Measurements from ENCODE around the gene DDB1. TPM values are rescaled to one million over a fixed set of nuclear protein-coding genes. Genes with fewer than 3 reads are reported as not detected.
A peak's percentile ranks its signal among the peaks of the same experiment; 100 is the strongest.

DDB1 gene
- total and polyA plus RNA-seq, 7 donors: 111 to 187 (median 161) TPM

DNA sequence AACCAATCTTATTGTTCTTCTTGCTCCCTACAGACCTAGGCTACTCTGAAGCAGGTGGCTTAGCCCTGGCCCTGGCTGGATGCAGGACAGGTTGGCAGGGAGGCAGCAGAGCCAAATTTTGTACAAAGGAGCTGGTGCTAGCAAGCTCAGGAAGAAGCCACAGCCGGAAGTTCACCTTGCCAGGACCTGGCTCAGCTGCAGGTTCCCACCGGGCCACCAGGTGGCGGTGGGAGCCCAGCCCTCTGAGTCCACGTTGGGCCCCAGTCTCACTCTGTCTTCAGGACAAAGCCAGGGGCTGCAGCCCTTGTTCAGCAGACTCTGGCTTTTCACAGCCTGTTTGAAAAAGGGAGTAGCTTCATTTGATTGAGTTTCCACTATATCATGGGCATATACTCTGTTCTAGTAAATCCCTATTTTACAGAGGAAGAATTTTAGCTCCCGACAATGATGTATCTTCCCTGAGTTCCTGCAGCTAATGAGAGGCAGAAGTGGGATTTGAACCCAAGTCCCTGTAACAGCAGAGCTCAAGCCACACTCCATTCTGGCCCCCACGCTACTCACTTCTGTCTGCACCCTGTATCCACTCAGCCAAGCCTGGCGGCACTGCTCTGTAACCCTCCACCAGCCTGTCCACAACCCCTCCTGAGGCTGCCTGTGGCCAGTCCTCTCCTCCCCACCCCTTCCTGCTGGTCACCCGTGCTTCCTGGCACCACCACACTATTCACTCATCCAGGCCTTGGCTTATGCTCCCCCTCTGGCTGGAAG is 3.4 kb upstream of the DDB1 start:
- intact Hi-C loops (cut with DNase I): loop anchor here (1.0 to 2.0 kb wide), 2 partner anchors 48 to 49 kb away; no protein-coding TSS in a partner anchor
- DNase-seq (peak; percentile 77 to 90), ATAC-seq (peak; percentile 70 to 76 (median 74))
- Histone ChIP-seq H3K4me1 (peaks cover 17% of the 10 kb centered on the region), H3K36me3 (ENCODE audit: insufficient read depth in 1 of 2, low read depth in 1 of 2) (peaks cover 0 to 14% of the 10 kb centered on the region in 2 donors), H3K9me3 (no peaks in the 10 kb centered on the region), H3K4me3 (no peak overlapping the region), H3K27ac (peak overlapping the region; percentile 48), H3K27me3 (ENCODE audit: insufficient read depth in 3 of 3, low read length in 2 of 3) (no peaks in the 10 kb centered on the region)
- 31 to 32% (median 31%) methylated on average over 8 of the region's 8 CpGs for WGBS, 3 donors
- TF ChIP-seq CTCF (IDR thresholded peaks at IDR 0.05): peak; percentile 98

GRCh38 chr11:61335355-61335710 is 2.4 kb upstream of the DDB1 start:
- Histone ChIP-seq H3K4me1 (peaks cover 21% of the 10 kb centered on the region), H3K4me3 (no peak overlapping the region), H3K27me3 (ENCODE audit: insufficient read depth in 3 of 3, low read length in 2 of 3) (no peaks in the 10 kb centered on the region), H3K36me3 (ENCODE audit: insufficient read depth in 1 of 2, low read depth in 1 of 2) (peaks cover 0 to 15% of the 10 kb centered on the region in 2 donors), H3K9me3 (no peaks in the 10 kb centered on the region), H3K27ac (no peak overlapping the region)
- TF ChIP-seq CTCF (IDR thresholded peaks at IDR 0.05): no peak
- WGBS, 3 donors: 71 to 89% (median 88%) methylated on average over 1 of the region's 1 CpG
- DNase-seq (no peak), ATAC-seq (no peak)
- intact Hi-C loops (cut with DNase I): no loop called here

- ATAC-seq (no peak), DNase-seq (no peak)
- Histone ChIP-seq H3K4me3 (no peak overlapping the region), H3K9me3 (no peaks in the 10 kb centered on the region), H3K4me1 (peaks cover 21% of the 10 kb centered on the region), H3K36me3 (ENCODE audit: insufficient read depth in 1 of 2, low read depth in 1 of 2) (peaks cover 1 to 22% of the 10 kb centered on the region in 2 donors), H3K27me3 (ENCODE audit: insufficient read depth in 3 of 3, low read length in 2 of 3) (no peaks in the 10 kb centered on the region), H3K27ac (no peak overlapping the region)
- WGBS, 3 donors: 70 to 79% (median 73%) methylated on average over 16 of the region's 16 CpGs
- no peak for TF ChIP-seq CTCF (IDR thresholded peaks at IDR 0.05)
- intact Hi-C loops (cut with DNase I): no loop called here
Observed at GRCh38 chr11:61334434-61335354, 1.8 kb upstream of the DDB1 start.

DNA sequence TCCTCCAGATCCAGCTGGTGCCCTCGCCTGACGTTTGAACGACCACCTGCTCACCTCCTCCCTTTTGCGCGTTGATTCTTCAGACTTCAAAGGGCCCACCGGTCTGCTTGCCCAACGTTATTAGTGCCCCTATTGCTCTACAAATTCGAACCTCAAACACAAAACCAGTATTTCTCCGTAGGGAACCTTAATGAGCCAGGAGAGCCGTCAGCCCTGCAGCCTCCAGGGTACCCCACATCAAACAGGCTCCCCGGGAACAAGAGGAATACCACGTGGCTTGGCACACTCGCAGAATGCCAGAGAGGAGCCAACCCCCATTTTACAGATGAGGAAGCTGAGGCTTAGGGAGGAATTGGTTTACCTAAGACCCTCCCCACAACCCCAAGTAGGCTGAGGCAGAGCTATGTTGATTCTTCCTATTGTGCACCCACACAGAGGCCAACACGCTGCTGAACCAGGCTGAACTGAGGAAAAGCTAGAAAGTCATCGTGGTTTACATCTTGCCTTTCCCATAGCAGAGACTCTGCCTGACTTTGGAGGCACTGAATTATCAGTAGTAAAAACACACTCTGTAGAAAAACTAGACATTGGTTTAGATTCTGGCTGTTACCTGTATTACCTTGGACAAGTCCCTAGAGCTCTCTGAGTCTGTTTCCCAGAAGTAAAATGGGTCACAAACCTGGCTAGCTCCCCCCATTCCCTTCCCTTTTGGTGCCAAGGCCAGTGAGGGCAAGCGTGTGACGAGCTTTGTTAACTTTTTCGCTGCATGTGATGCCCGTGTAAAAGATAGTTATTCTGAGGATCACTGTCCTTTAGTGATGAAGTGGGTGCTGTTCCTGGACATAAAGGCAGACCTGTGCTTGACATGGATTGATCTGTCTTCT is 887 bp upstream of the DDB1 start:
- Histone ChIP-seq H3K36me3 (ENCODE audit: insufficient read depth in 1 of 2, low read depth in 1 of 2) (peaks cover 2 to 22% of the 10 kb centered on the region in 2 donors), H3K4me1 (peaks cover 21% of the 10 kb centered on the region), H3K27me3 (ENCODE audit: insufficient read depth in 3 of 3, low read length in 2 of 3) (no peaks in the 10 kb centered on the region), H3K9me3 (no peaks in the 10 kb centered on the region), H3K4me3 (peak overlapping the region; percentile 95), H3K27ac (peak overlapping the region; percentile 97)
- 28% methylated on average over 19 of the region's 19 CpGs for WGBS, 3 donors
- DNase-seq (no peak), ATAC-seq (peak in 1 of 4 donors; percentile 1)
- no peak for TF ChIP-seq CTCF (IDR thresholded peaks at IDR 0.05)
- intact Hi-C loops (cut with DNase I): no loop called here

All from psoas muscle (tissue), 8 donors.